Activated T-cell treated with anti-CD3 and anti-CD28 coated beads for 24 hours (primary cell): ENCODE data around the gene TBC1D17.

Source experiments
- DNase-seq: peaks from one replicate; pipeline ENCODE4 v3.0.0-alpha.2; 2020; ENCODE audit warnings: low read depth

The TBC1D17 gene

GRCh38 chr19:49894011-49894664 is 16.6 kb downstream of the TBC1D17 start:
- no peak for DNase-seq

- DNase-seq, result peak; percentile 26
These were observed 17.5 kb downstream of the TBC1D17 start for GRCh38 chr19:49894879-49895565.

DNA sequence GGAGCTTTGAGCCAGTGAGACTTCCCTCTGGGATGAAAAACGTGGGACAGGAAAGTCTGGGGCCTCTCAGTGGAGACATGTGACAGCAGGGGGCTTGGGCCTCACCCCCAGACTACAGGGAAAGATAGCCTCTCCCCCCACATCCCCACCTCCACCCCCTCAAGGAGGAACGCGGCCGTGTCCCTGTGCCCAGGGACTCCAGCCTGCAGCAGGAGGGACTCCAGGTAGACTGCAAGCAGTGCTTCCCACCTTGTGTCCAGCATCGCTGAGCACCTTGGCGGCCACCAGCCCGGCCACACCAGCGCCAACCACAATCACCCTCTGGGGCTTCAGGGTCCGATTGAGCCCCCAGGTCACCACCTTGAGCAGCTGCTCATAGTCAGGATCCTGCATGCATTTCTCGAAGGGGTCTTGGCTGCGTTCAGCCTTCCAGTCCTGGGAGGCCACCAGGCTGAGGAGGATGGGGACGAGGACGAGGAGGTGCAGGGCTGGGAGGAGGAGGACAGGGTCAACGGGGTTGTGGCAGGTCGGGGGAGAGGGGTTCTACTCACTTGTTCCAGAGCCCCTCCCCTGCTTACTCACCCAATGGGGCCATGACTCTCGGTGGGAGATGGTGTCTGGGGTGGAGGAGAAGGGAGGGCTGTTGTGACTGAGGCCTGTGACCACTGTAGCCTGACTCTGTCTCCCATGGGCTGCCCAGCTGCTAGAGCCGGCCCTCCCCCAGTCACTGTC is 18.2 kb downstream of the TBC1D17 start:
- DNase-seq, result no peak

- DNase-seq, result peak; percentile 48
These were observed 19.5 kb downstream of the TBC1D17 start, which contains the start of gene IL4I1 for GRCh38 chr19:49896863-49897621. Gene IL4I1 (minus strand): TSS chr19:49896887. CDS start chr19:49896160, 727 bp downstream.

DNA sequence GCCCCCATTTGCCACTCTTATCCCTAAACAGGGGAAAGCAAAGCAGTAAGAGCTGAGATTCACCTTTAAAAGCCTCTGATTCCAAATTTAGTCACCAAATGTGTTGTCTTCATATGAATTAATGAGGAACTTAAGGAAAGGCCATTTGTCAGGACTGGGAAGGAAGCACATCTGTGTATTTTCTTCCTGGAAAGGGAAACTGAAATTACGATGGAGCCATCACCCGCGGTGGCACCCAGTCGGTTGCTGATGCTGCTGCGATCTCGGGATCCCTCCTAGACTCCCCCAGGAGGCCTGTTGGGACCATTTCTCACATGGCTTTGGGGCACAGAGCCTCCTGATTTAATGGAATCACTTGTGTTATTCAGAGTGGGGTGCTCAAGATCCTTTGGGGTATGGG is 26.6 kb downstream of the TBC1D17 start:
- no peak for DNase-seq

DNA sequence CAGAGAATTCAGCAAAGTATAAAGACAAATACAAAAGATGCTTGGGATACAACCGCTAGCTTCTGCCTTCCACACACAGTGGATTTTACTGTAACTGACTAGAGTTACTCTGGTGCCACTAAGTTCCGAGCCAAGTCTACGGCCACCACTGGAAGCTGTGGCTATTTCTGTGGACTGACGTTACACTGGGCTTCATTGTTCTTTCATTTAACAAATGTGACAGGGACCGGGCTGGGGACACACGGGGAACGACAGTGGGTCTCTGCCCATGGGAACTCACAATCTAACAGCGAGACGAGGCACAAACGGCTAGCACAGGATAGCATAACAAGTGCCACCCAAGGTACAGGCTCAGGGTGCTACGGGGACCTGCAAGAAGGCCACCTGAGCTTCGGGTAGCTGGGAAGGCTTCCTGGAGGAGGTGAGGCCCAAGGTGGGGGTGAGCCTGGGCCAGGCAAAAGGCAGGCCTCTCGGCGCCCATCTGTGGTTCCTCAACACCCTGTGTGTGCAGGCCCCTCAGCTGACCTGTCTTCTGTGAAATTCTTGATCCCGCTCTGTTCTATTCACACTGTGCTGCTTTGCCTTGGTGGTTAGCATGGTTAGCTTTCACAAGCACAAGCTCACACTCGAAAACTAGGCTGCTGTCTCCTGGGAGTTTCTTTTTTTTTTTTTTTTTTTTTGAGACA is 29.5 kb downstream of the TBC1D17 start:
- no peak for DNase-seq

DNA sequence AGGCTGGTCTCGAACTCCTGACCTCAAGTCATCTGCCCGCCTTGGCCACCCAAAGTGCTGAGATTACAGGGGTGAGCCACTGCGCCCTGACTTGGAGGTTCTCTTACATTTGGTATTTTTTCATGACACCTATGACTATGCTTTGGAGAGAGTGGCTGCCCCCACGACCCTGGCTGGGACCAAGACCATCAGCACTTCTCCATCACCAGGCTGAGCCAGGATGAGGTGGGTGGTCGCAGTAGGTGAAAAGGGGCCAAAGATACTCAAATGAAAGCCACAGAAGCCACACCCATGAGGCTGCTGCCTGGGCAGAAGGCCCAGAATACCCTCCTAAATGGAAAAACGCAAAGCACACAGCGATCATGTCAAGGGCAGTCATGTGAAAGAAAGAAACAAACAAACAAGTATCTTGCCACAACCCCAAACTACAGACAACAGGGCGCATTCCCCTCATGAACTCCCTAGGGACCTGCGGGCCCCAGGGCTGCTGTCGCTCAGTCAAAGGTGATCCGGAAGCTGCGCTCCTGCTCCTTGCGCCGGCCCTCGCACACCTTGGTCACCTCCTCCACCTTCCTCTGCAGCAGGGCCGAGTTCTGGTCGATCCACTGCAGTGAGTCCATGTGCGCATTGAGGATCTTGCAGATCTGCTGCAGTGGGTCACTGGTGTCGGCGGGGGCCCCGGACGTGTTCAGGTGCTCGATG is 30.4 kb downstream of the TBC1D17 start:
- DNase-seq, result no peak

GRCh38 chr19:49908480-49909420 is 31.2 kb downstream of the TBC1D17 start:
- no peak for DNase-seq

DNA sequence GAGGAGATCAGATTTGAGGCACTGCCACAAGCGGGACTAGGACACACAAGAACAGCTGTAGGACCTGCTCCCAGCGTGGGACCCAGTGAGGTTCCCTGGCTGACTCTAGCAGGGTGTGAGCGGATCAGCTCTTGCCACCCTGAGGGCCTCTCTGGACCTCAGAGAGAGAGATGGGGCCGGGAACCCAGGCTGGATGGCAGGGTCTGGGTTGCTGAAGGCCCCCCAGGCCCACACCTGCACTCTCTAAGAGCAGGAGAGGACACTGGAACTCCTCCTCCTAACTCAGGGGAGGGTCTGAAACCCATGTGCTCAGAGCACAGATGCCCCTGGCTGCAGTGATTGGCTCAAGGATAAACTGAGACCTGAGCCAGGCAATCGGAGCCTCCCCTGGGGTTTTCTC is 32.7 kb downstream of the TBC1D17 start:
- no peak for DNase-seq

- DNase-seq, result peak; percentile 25
These were observed 34.1 kb downstream of the TBC1D17 start for GRCh38 chr19:49911381-49912145.

DNA sequence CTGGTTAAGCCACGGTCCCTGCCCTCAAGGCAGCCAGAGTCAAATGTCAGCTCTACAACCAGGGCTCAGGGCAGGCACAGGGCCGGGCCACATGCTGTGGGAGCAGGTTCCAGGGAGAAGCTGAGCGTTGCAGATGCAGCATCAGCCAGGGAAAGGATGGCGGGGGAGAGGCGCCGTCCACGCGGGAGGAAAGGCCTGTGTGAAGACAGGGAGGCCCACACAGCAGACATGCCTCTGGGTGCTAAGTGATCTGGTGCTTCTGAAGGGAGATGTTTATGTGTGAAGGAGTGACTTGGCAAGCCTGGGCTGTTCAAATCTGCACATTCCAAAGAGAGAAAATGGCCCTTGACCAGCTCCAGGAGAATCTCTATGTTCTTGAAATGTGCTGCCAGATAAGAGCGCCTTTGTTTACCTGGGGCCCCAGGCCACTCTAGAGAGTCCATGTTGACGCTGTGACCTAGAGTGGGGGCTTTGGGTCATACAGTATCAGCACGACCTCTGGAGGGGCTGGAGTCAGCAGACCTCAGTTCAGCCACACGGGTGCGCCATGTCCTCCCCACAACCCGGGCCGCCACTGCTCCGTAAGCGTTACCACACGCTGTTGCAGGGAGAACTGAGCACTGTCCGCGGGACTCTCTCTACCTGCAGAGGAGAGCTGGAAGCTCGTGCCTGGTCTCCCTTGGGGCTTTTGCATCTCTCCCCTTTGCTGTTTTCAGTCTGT is 35.6 kb downstream of the TBC1D17 start:
- DNase-seq, result no peak

DNA sequence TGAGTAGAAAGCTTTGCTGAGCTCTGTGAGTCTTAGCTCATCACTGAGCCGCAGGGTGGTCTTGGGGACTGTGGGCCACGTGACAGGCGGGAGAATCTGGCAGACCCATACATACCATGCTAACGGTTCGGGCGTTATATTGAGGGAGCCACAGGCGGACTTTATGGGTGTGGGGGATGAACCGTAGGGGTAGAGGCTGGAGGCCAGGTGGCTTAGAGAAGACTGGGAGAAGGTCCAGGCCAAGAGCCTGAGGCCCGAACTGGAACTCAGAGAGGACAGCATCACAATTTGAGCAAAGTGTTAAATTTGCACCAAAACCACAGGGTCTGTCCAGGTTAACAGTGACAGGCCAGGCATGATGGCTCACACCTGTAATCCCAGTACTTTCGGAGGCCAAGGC is 36.2 kb downstream of the TBC1D17 start:
- DNase-seq, result no peak

DNA sequence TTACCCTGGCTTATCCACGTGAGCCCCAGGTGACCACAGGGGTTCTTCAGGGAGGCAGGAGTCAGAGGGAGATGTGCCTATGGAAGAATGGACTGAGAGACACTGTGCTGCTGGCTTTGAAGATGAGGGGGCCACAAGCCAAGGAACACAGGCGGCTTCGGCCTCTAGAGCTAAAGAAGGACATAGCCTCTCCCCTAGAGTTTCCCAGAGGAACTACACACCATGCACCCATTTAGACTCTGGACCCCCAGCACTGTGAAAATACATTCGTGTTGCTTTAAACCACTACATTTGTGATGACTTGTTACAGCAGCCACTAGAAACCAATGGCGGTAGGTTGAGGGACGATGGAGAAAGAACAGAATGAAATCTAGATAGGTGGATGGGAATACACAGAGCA is 37.8 kb downstream of the TBC1D17 start:
- no peak for DNase-seq

DNA sequence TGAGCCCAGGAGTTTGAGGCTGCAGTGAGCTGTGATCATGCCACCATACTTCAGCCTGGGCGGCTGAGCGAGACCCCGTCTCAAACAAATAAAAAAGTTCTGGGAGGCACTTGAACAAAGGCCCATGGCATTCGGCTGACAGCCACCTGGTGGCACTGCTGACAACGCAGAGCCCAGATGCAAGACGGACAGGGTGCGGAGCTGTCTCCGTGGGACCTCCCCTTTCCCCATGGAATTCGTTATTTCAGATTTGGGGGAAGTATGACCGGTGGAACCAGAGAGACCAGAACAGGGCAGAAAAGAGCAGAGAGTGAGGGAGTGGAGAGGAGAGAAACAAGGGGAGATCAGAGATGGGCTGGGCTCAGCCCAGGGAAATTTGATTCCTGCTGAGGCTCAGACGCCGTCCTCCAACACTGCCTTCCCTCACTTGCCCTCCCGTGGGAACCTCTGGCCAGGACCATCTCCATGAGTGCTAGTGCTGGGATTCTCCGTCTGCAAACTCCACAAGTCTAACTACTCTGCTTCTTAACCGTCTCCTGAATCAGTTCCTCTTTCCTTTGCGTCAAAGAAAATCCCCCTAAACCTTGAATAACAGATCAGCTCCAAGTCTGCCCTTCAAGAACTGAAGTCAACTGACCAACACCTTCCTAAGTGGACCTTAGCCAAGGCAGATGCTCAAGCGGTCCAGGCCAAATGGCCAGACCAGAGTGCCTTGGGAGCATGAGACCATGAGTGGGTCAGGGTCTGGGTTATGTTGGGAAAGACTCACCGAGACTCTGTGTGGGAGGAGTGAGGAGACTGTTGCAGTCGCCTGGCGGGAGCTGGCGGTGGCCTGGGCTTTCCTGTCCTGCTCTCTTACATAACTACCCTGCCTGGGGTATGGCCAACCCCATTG is 39.6 kb downstream of the TBC1D17 start:
- no peak for DNase-seq

DNA sequence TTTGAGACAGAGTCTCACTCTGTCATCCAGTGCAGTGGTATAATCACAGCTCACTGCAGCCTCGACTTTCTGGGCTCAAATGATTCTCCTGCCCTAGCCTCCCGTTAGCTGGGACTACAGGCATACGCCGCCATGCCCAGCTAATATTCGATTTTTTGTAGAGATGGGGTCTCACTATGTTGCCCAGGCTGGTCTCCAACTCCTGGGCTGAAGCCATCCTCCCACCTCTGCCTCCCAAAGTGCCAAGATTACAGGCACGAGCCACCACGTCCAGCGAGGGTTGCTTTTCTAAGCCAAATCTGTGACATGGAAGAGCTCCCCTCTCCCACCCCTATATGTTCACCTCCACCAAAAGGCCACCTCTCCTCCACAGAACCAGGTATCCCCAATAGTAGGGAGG is 40.6 kb downstream of the TBC1D17 start:
- no peak for DNase-seq

- no peak for DNase-seq
These were observed 43.3 kb downstream of the TBC1D17 start for GRCh38 chr19:49920624-49921363.
